DND-41 (cell line): ENCODE results near the gene STK32C.

ENCODE experiments used
- ATAC-seq: fragments of 200-7000 bp; cut with Tn5 transposase; 3 replicates; pipeline ENCODE4 v1.9.1; 2021; ENCODE audit warnings: low read depth; ENCODE audit not compliant: insufficient read depth
- DNase-seq: peaks from one replicate; pipeline ENCODE4 v3.0.0-alpha.2; 2020
- H2AFZ ChIP-seq: 2 replicates; pipeline ENCODE4 v1.6.0; 2012; ENCODE audit warnings: low read depth, low read length
- H3K27ac ChIP-seq: 2 replicates; pipeline ENCODE4 v1.5.1; 2012; ENCODE audit warnings: low read length, inconsistent platforms
- H3K27me3 ChIP-seq: fragments of 200-600 bp; sonication (generic); 2 replicates; pipeline ENCODE4 v1.6.0; 2012; ENCODE audit warnings: low read length, mild to moderate bottlenecking, inconsistent platforms; ENCODE audit not compliant: insufficient read depth, poor library complexity
- H3K36me3 ChIP-seq: 2 replicates; pipeline ENCODE4 v1.5.1; 2012; ENCODE audit warnings: low read length, inconsistent platforms; ENCODE audit not compliant: insufficient read depth
- H3K4me1 ChIP-seq: 2 replicates; pipeline ENCODE4 v1.5.1; 2012; ENCODE audit warnings: mild to moderate bottlenecking, low read length; ENCODE audit not compliant: insufficient read depth
- H3K4me2 ChIP-seq: 2 replicates; pipeline ENCODE4 v1.6.0; 2012; ENCODE audit warnings: mild to moderate bottlenecking, moderate library complexity, low read length, inconsistent platforms; ENCODE audit not compliant: insufficient read depth
- H3K4me3 ChIP-seq, 2 experiments: fragments of 200-600 bp in 1 of 2; shearing (Covaris generic) in 1 of 2; 2 replicates each; pipeline ENCODE4 v1.5.1; 2012 to 2016; ENCODE audit warnings: inconsistent platforms in 2 of 2, low read length in 2 of 2, mild to moderate bottlenecking in 2 of 2, low read depth in 1 of 2, moderate library complexity in 1 of 2
- H3K79me2 ChIP-seq: 2 replicates; pipeline ENCODE4 v1.6.0; 2012; ENCODE audit warnings: low read length, inconsistent platforms; ENCODE audit not compliant: insufficient read depth
- H3K9ac ChIP-seq: 2 replicates; pipeline ENCODE4 v1.6.0; 2012; ENCODE audit warnings: low read depth, mild to moderate bottlenecking, inconsistent platforms, low read length, moderate library complexity
- H3K9me3 ChIP-seq: 2 replicates; pipeline ENCODE4 v1.5.1; 2012; ENCODE audit warnings: low read length, moderate library complexity, mild to moderate bottlenecking, inconsistent platforms; ENCODE audit not compliant: insufficient read depth, severe bottlenecking
- H4K20me1 ChIP-seq: 2 replicates; pipeline ENCODE4 v1.6.0; 2012; ENCODE audit warnings: low read length; ENCODE audit not compliant: insufficient read depth
- EZH2 ChIP-seq: IDR thresholded peaks from 3 replicates; pipeline ENCODE4 v1.6.1; 2012; ENCODE audit warnings: borderline replicate concordance, low read depth, mild to moderate bottlenecking, moderate library complexity, low read length, inconsistent platforms; ENCODE audit not compliant: severe bottlenecking
- TF ChIP-seq, protein P1 (sequence below): IDR thresholded peaks from 2 replicates; pipeline ENCODE4 v1.5.1; 2012; ENCODE audit warnings: borderline replicate concordance, low read length, moderate library complexity, mild to moderate bottlenecking; ENCODE audit not compliant: poor library complexity, severe bottlenecking; ENCODE audit errors: extremely low read depth

The STK32C gene

DNA sequence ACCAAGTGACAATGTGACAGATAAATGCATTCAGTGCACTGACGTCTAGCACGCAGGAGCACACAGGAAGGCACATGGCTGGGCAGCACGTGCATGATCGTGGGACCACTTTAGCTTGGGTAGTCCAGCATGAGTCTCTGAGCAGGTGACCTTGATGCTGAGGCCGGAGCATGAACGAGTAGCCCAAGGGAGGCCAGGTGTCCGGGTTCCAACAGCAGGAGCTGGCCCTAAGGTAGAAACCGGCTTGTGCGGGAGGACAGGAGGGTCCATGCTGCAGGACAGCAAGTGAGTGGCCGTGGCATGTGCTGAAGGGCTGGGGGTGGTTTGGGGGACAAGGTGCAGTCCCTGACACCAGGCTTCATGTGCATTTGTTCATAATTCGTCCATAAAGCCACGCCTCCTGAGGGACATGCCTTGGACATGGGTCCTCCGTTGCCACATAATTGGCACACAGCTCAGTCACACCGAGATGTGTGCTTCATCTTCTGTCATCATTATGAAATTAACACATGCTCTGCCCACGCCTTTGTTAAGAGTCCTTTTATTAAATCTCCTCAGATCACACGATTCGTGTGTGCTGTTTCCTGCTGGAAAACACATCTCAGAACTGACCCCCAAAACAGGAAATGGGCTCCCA lies 3.1 kb upstream of the STK32C start:
- TF ChIP-seq, protein P1, sequence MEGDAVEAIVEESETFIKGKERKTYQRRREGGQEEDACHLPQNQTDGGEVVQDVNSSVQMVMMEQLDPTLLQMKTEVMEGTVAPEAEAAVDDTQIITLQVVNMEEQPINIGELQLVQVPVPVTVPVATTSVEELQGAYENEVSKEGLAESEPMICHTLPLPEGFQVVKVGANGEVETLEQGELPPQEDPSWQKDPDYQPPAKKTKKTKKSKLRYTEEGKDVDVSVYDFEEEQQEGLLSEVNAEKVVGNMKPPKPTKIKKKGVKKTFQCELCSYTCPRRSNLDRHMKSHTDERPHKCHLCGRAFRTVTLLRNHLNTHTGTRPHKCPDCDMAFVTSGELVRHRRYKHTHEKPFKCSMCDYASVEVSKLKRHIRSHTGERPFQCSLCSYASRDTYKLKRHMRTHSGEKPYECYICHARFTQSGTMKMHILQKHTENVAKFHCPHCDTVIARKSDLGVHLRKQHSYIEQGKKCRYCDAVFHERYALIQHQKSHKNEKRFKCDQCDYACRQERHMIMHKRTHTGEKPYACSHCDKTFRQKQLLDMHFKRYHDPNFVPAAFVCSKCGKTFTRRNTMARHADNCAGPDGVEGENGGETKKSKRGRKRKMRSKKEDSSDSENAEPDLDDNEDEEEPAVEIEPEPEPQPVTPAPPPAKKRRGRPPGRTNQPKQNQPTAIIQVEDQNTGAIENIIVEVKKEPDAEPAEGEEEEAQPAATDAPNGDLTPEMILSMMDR, result no peak
- TF ChIP-seq EZH2, result no peak
- no peak overlapping the region for H2AFZ ChIP-seq
- H4K20me1 ChIP-seq, result no peaks in the 10 kb centered on the region
- no peaks in the 10 kb centered on the region for H3K4me1 ChIP-seq
- H3K27ac ChIP-seq, result no peak overlapping the region
- no peak overlapping the region for H3K4me2 ChIP-seq
- ATAC-seq (no peak), DNase-seq (no peak)
- no peaks in the 10 kb centered on the region for H3K36me3 ChIP-seq
- H3K9me3 ChIP-seq, result peaks cover 8% of the 10 kb centered on the region
- H3K4me3 ChIP-seq, result no peak overlapping the region
- no peaks in the 10 kb centered on the region for H3K79me2 ChIP-seq
- H3K9ac ChIP-seq, result no peak overlapping the region
- H3K27me3 ChIP-seq, result no peaks in the 10 kb centered on the region

- H3K4me1 ChIP-seq, result no peaks in the 10 kb centered on the region
- H4K20me1 ChIP-seq, result no peaks in the 10 kb centered on the region
- no peaks in the 10 kb centered on the region for H3K79me2 ChIP-seq
- ATAC-seq (no peak), DNase-seq (no peak)
- no peak overlapping the region for H3K4me2 ChIP-seq
- TF ChIP-seq EZH2, result no peak
- TF ChIP-seq, protein P1, result no peak
- no peaks in the 10 kb centered on the region for H3K27me3 ChIP-seq
- H2AFZ ChIP-seq, result no peak overlapping the region
- H3K4me3 ChIP-seq, result no peak overlapping the region
- H3K9ac ChIP-seq, result no peak overlapping the region
- H3K9me3 ChIP-seq, result peaks cover 8% of the 10 kb centered on the region
- H3K27ac ChIP-seq, result no peak overlapping the region
- H3K36me3 ChIP-seq, result no peaks in the 10 kb centered on the region
Observed at GRCh38 chr10:132309879-132310591, 2.3 kb upstream of the STK32C start.

DNA sequence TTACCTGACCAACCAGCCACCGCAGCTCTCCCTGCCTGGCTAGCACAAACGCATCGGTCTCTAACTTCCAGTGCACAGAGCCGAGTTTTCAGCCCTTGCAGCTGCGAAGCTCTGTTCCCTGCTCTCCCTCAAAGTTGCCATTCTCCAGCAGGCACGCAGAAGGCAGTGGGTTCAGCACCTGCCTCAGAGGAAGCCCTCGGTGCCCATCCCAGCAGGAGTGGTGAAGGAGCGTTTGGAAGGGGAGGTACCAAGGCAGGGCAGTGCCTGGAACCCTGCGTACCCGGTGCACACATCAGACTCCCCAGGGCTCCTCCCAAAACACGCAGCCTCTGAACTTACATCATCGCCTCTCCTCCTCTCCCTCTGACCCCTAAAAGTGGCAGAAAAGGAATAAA lies 1.7 kb upstream of the STK32C start:
- no peak for TF ChIP-seq EZH2
- TF ChIP-seq, protein P1, result no peak
- H3K4me2 ChIP-seq, result no peak overlapping the region
- DNase-seq, result no peak
- H3K4me1 ChIP-seq, result no peaks in the 10 kb centered on the region
- no peaks in the 10 kb centered on the region for H3K27me3 ChIP-seq
- H3K4me3 ChIP-seq, result no peak overlapping the region
- no peak for ATAC-seq
- H3K79me2 ChIP-seq, result no peaks in the 10 kb centered on the region
- H3K9ac ChIP-seq, result no peak overlapping the region
- H3K27ac ChIP-seq, result no peak overlapping the region
- H3K36me3 ChIP-seq, result no peaks in the 10 kb centered on the region
- peaks cover 6% of the 10 kb centered on the region for H3K9me3 ChIP-seq
- no peaks in the 10 kb centered on the region for H4K20me1 ChIP-seq
- H2AFZ ChIP-seq, result no peak overlapping the region
